KOPT-K1 (cell line): ENCODE measurements around the gene SP140L.
"Not testable (repeated sequence)": the region's sequence is repeated elsewhere in the genome, so short reads cannot be mapped to it uniquely, and the experiment has no call there.

Experiments used
- H3K27ac ChIP-seq: fragments of 200-600 bp; sonication (generic); 2 replicates; pipeline ENCODE4 v1.5.1; 2016; ENCODE audit warnings: antibody characterized with exemption, mild to moderate bottlenecking, low read depth, low read length; ENCODE audit not compliant: poor library complexity, severe bottlenecking
- H3K36me3 ChIP-seq: fragments of 200-600 bp; sonication (generic); 2 replicates; pipeline ENCODE4 v1.5.1; 2017; ENCODE audit warnings: antibody characterized with exemption, mild to moderate bottlenecking, low read length, moderate library complexity; ENCODE audit not compliant: insufficient read depth
- H3K9me3 ChIP-seq: fragments of 200-600 bp; sonication (generic); 2 replicates; pipeline ENCODE4 v1.5.1; 2017; ENCODE audit warnings: antibody characterized with exemption, low read length, mild to moderate bottlenecking; ENCODE audit not compliant: insufficient read depth, poor library complexity, severe bottlenecking

SP140L gene

GRCh38 chr2:230394301-230394700, 67.3 kb downstream of the SP140L start:
- no peak overlapping the region for H3K27ac ChIP-seq

GRCh38 chr2:230398698-230399097, 71.7 kb downstream of the SP140L start:
- not testable (repeated sequence) for H3K9me3 ChIP-seq, H3K27ac ChIP-seq
- H3K36me3 ChIP-seq = peaks cover 71% of the 10 kb centered on the region

More at GRCh38 chr2:230394301-230394700, 67.3 kb downstream of the SP140L start:
- no peaks in the 10 kb centered on the region for H3K9me3 ChIP-seq
- peaks cover 82% of the 10 kb centered on the region for H3K36me3 ChIP-seq

GRCh38 chr2:230400041-230400440, 73.0 kb downstream of the SP140L start:
- peaks cover 71% of the 10 kb centered on the region for H3K36me3 ChIP-seq
- H3K9me3 ChIP-seq = no peaks in the 10 kb centered on the region

GRCh38 chr2:230400454-230400853, 73.5 kb downstream of the SP140L start:
- H3K9me3 ChIP-seq = no peaks in the 10 kb centered on the region
- H3K36me3 ChIP-seq = peaks cover 71% of the 10 kb centered on the region

More at GRCh38 chr2:230400041-230400440, 73.0 kb downstream of the SP140L start:
- H3K27ac ChIP-seq = no peak overlapping the region

GRCh38 chr2:230401026-230401425, 74.0 kb downstream of the SP140L start:
- H3K27ac ChIP-seq, H3K9me3 ChIP-seq: not testable (repeated sequence)
- peaks cover 71% of the 10 kb centered on the region for H3K36me3 ChIP-seq

More at GRCh38 chr2:230400454-230400853, 73.5 kb downstream of the SP140L start:
- no peak overlapping the region for H3K27ac ChIP-seq

- Histone ChIP-seq H3K9me3 (no peaks in the 10 kb centered on the region), H3K36me3 (peaks cover 63% of the 10 kb centered on the region), H3K27ac (no peak overlapping the region)
Measured at GRCh38 chr2:230403746-230404145, 76.8 kb downstream of the SP140L start.

GRCh38 chr2:230405824-230406223, 78.8 kb downstream of the SP140L start:
- H3K36me3 ChIP-seq = peaks cover 50% of the 10 kb centered on the region
- no peak overlapping the region for H3K27ac ChIP-seq

GRCh38 chr2:230408244-230408842, 81.3 kb downstream of the SP140L start:
- no peak overlapping the region for H3K27ac ChIP-seq
- no peaks in the 10 kb centered on the region for H3K9me3 ChIP-seq
- peaks cover 34% of the 10 kb centered on the region for H3K36me3 ChIP-seq

More at GRCh38 chr2:230405824-230406223, 78.8 kb downstream of the SP140L start:
- H3K9me3 ChIP-seq = no peaks in the 10 kb centered on the region

- H3K9me3 ChIP-seq, H3K27ac ChIP-seq: not testable (repeated sequence)
- H3K36me3 ChIP-seq = peaks cover 24% of the 10 kb centered on the region
Measured at GRCh38 chr2:230409316-230409715, 82.3 kb downstream of the SP140L start.

- H3K9me3 ChIP-seq = no peaks in the 10 kb centered on the region
- H3K27ac ChIP-seq = no peak overlapping the region
- peaks cover 15% of the 10 kb centered on the region for H3K36me3 ChIP-seq
Measured at GRCh38 chr2:230410263-230410662, 83.3 kb downstream of the SP140L start.

GRCh38 chr2:230410861-230411569, 84.0 kb downstream of the SP140L start:
- Histone ChIP-seq H3K36me3 (peaks cover 7% of the 10 kb centered on the region), H3K27ac (peak overlapping the region; percentile 87), H3K9me3 (no peaks in the 10 kb centered on the region)

- peak overlapping the region; percentile 87 for H3K27ac ChIP-seq
- no peaks in the 10 kb centered on the region; the same call in 1 of the 2 replicates for H3K36me3 ChIP-seq
- no peaks in the 10 kb centered on the region for H3K9me3 ChIP-seq
Measured at GRCh38 chr2:230411570-230412370, 84.8 kb downstream of the SP140L start.

- no peaks in the 10 kb centered on the region for H3K9me3 ChIP-seq
- H3K27ac ChIP-seq = peak overlapping the region; percentile 87
- no peaks in the 10 kb centered on the region; the same call in 1 of the 2 replicates for H3K36me3 ChIP-seq
Measured at GRCh38 chr2:230412371-230412711, 85.3 kb downstream of the SP140L start.

GRCh38 chr2:230412846-230413245, 85.9 kb downstream of the SP140L start:
- no peaks in the 10 kb centered on the region for H3K36me3 ChIP-seq
- H3K27ac ChIP-seq = no peak overlapping the region
- H3K9me3 ChIP-seq = no peaks in the 10 kb centered on the region

GRCh38 chr2:230413479-230413878, 86.5 kb downstream of the SP140L start:
- peak overlapping the region; percentile 11 for H3K27ac ChIP-seq
- no peaks in the 10 kb centered on the region for H3K36me3 ChIP-seq
- H3K9me3 ChIP-seq = no peaks in the 10 kb centered on the region
